A673 (cell line): ENCODE measurements around the gene H2BK1. TPM values are rescaled to one million over a fixed set of nuclear protein-coding genes. Genes with fewer than 3 reads are reported as not detected.

Source experiments
- BruUV-seq: library from RNA; stranded (reverse); fragments of 400-500 nt; replicated peaks from 2 replicates; lab custom pipeline; 2021; lab: Mats Ljungman, UMichigan
- CTCF ChIA-PET: fragments of 300-600 bp; sonication (Branson Sonifier 250); formaldehyde crosslinking; loops from one replicate; lab custom pipeline; 2022; ENCODE audit warnings: antibody characterized with exemption; lab: Charles Lee
- POLR2A ChIA-PET: fragments of 300-600 bp; sonication (Branson Sonifier 250); formaldehyde crosslinking; loops from one replicate; lab custom pipeline; 2022; ENCODE audit warnings: antibody characterized with exemption; ENCODE audit not compliant: low non-redundant PET; lab: Charles Lee
- DNase-seq: peaks from one replicate; pipeline ENCODE4 v3.0.0-alpha.2; 2015; ENCODE audit warnings: low spot score
- H3K27ac ChIP-seq: fragments of 200-600 bp; sonication (generic); 2 replicates; pipeline ENCODE4 v1.5.1; 2016; ENCODE audit warnings: mixed run types, low read depth, mild to moderate bottlenecking, mixed read lengths, antibody characterized with exemption, low read length; ENCODE audit not compliant: poor library complexity, severe bottlenecking
- H3K27me3 ChIP-seq: fragments of 200-600 bp; sonication (generic); replicated peaks from 2 replicates; pipeline ENCODE4 v1.6.1; 2017; ENCODE audit warnings: mixed run types, low read depth, mild to moderate bottlenecking, mixed read lengths, antibody characterized with exemption, low read length; ENCODE audit not compliant: insufficient read depth, poor library complexity
- H3K36me3 ChIP-seq: fragments of 200-600 bp; sonication (generic); 2 replicates; pipeline ENCODE4 v1.6.1; 2016; ENCODE audit warnings: mixed run types, mild to moderate bottlenecking, mixed read lengths, antibody characterized with exemption, low read length; ENCODE audit not compliant: insufficient read depth, poor library complexity, severe bottlenecking
- H3K4me1 ChIP-seq: fragments of 200-600 bp; sonication (generic); 2 replicates; pipeline ENCODE4 v1.6.1; 2017; ENCODE audit warnings: mixed run types, mild to moderate bottlenecking, mixed read lengths, antibody characterized with exemption, low read length; ENCODE audit not compliant: insufficient read depth, poor library complexity, severe bottlenecking
- H3K4me3 ChIP-seq: fragments of 200-600 bp; sonication (generic); 2 replicates; pipeline ENCODE4 v1.5.1; 2016; ENCODE audit warnings: low read depth, mixed run types, mild to moderate bottlenecking, mixed read lengths, low read length; ENCODE audit not compliant: poor library complexity, severe bottlenecking
- H3K9me3 ChIP-seq: fragments of 200-600 bp; sonication (generic); 2 replicates; pipeline ENCODE4 v1.6.1; 2016; ENCODE audit warnings: mixed run types, low read depth, mild to moderate bottlenecking, mixed read lengths, antibody characterized with exemption, low read length; ENCODE audit not compliant: poor library complexity, severe bottlenecking
- CTCF ChIP-seq: fragments of 300-800, 200-600 bp; sonication (generic); conservative IDR thresholded peaks from 2 replicates; pipeline ENCODE4 v1.5.1; 2017; ENCODE audit warnings: low read depth, mild to moderate bottlenecking, antibody characterized with exemption, low read length, moderate library complexity, mixed read lengths
- EZH2 ChIP-seq: fragments of 200-600 bp; sonication (generic); IDR thresholded peaks from 2 replicates; pipeline ENCODE4 v1.6.1; 2017; ENCODE audit warnings: borderline replicate concordance, low read depth, mild to moderate bottlenecking, mixed read lengths, antibody characterized with exemption, low read length; ENCODE audit not compliant: poor library complexity, severe bottlenecking
- intact Hi-C: fragments of 100-400 bp; cut with micrococcal nuclease; formaldehyde crosslinking; loops from one replicate; pipeline ENCODE4 v1.10.0; 2022; ENCODE audit not compliant: unreplicated experiment
- total RNA-seq: library from RNA; stranded (reverse); gene quantifications from 2 replicates; pipeline ENCODE4 v1.2.3, GENCODE V29; 2021

The H2BK1 gene
- total RNA-seq, 1 experiment from 2014 or later = not detected

GRCh38 chr7:151237244-151238189 lies 27.2 kb upstream of the H2BK1 start:
- no peaks in the 10 kb centered on the region for H3K9me3 ChIP-seq
- H3K36me3 ChIP-seq = peaks cover 65% of the 10 kb centered on the region
- BruUV-seq = no TSS peak
- no peak overlapping the region for H3K27ac ChIP-seq
- no peak for TF ChIP-seq EZH2
- TF ChIP-seq CTCF = no peak
- ChIA-PET POLR2A (no interaction called here), CTCF (no interaction called here)
- intact Hi-C loops = no loop called here
- no peak for DNase-seq
- H3K4me1 ChIP-seq = peaks cover 6% of the 10 kb centered on the region
- no peak overlapping the region for H3K4me3 ChIP-seq
- no peaks in the 10 kb centered on the region for H3K27me3 ChIP-seq

- CTCF ChIA-PET = interaction anchor here (0.8 to 1.9 kb wide), 2 partner anchors 8 to 111 kb away, joined by 3 to 4 read pairs; no protein-coding TSS in a partner anchor
- no TSS peak for BruUV-seq
- Histone ChIP-seq H3K27me3 (no peaks in the 10 kb centered on the region), H3K27ac (no peak overlapping the region), H3K9me3 (no peaks in the 10 kb centered on the region), H3K36me3 (peaks cover 57% of the 10 kb centered on the region), H3K4me1 (peaks cover 12% of the 10 kb centered on the region), H3K4me3 (no peak overlapping the region)
- POLR2A ChIA-PET = no interaction called here
- no peak for DNase-seq
- intact Hi-C loops = no loop called here
- no peak for TF ChIP-seq EZH2
- no peak for TF ChIP-seq CTCF
Measured at GRCh38 chr7:151236406-151236805, 26.1 kb upstream of the H2BK1 start.

GRCh38 chr7:151235091-151235787 lies 25.0 kb upstream of the H2BK1 start:
- POLR2A ChIA-PET = interaction anchor here (0.6 kb wide), 1 partner anchor 1099 kb away, joined by 3 read pairs; no protein-coding TSS in a partner anchor
- CTCF ChIA-PET = interaction anchor here (1.9 kb wide), 1 partner anchor 9 kb away, joined by 4 read pairs; no protein-coding TSS in a partner anchor
- intact Hi-C loops = no loop called here
- Histone ChIP-seq H3K27ac (no peak overlapping the region), H3K27me3 (no peaks in the 10 kb centered on the region), H3K36me3 (peaks cover 45% of the 10 kb centered on the region), H3K9me3 (no peaks in the 10 kb centered on the region), H3K4me3 (no peak overlapping the region), H3K4me1 (peaks cover 12% of the 10 kb centered on the region)
- TF ChIP-seq EZH2 (no peak), CTCF (no peak)
- DNase-seq = no peak
- BruUV-seq = no TSS peak
